HFF-Myc (cell line): ENCODE data around the gene GNG7.
"Not testable (repeated sequence)": the region's sequence is repeated elsewhere in the genome, so short reads cannot be mapped to it uniquely, and the experiment has no call there.

Source experiments
- DNase-seq: peaks from one replicate; pipeline ENCODE4 v3.0.0-alpha.2; 2011; ENCODE audit warnings: low read depth; ENCODE audit errors: extremely low read depth
- H3K4me3 ChIP-seq: replicated peaks from 2 replicates; pipeline ENCODE4 v1.5.1; 2011; ENCODE audit warnings: low read depth, mild to moderate bottlenecking, control low read depth, low read length
- CTCF ChIP-seq: IDR thresholded peaks from 2 replicates; pipeline ENCODE4 v1.5.1; 2012; ENCODE audit warnings: mild to moderate bottlenecking, low read depth, low read length, control low read depth; ENCODE audit errors: missing control alignments

GNG7 gene

GRCh38 chr19:2495651-2496316 is 206.7 kb downstream of the GNG7 start:
- no peak for TF ChIP-seq CTCF
- DNase-seq, result no peak
- peak overlapping the region; percentile 51; the same call in 1 of the 2 replicates for H3K4me3 ChIP-seq

- TF ChIP-seq CTCF, result no peak
- no peak for DNase-seq
- peak overlapping the region; percentile 51 for H3K4me3 ChIP-seq
These were observed 207.3 kb downstream of the GNG7 start for GRCh38 chr19:2495130-2495641.

- peak overlapping the region; percentile 51 for H3K4me3 ChIP-seq
- no peak for DNase-seq
- no peak for TF ChIP-seq CTCF
These were observed 207.9 kb downstream of the GNG7 start for GRCh38 chr19:2494447-2495129.

GRCh38 chr19:2494084-2494446 is 208.4 kb downstream of the GNG7 start:
- no peak for DNase-seq
- no peak for TF ChIP-seq CTCF
- H3K4me3 ChIP-seq, result peak overlapping the region; percentile 51

- DNase-seq, H3K4me3 ChIP-seq: not testable (repeated sequence)
These were observed 209.0 kb downstream of the GNG7 start for GRCh38 chr19:2493448-2493847.

GRCh38 chr19:2492870-2493269 is 209.6 kb downstream of the GNG7 start:
- no peak for TF ChIP-seq CTCF
- no peak overlapping the region for H3K4me3 ChIP-seq
- DNase-seq, result no peak

- TF ChIP-seq CTCF, result no peak
- H3K4me3 ChIP-seq, result no peak overlapping the region
- no peak for DNase-seq
These were observed 211.2 kb downstream of the GNG7 start for GRCh38 chr19:2491130-2491801.
